ENCODE measurements around the gene TBC1D19. TPM values are rescaled to one million over a fixed set of nuclear protein-coding genes. Genes with fewer than 3 reads are reported as not detected.
"Not testable (repeated sequence)": the region's sequence is repeated elsewhere in the genome, so short reads cannot be mapped to it uniquely, and the experiment has no call there.

TBC1D19 gene
- total RNA-seq, 4 donors from 2014 or later = 4.3 to 78.4 (median 6.2) TPM

- H3K9me3 ChIP-seq = no peaks in the 10 kb centered on the region
- no peaks in the 10 kb centered on the region for H3K27me3 ChIP-seq
- H3K36me3 ChIP-seq = no peaks in the 10 kb centered on the region
- no peak for DNase-seq
- no peak overlapping the region for H3K27ac ChIP-seq
- H3K4me3 ChIP-seq = no peak overlapping the region
- peaks cover 0 to 4% (median under 1%) of the 10 kb centered on the region in 4 donors for H3K4me1 ChIP-seq
- TF ChIP-seq POLR2A (IDR thresholded peaks at IDR 0.05) = no peak
Observed at GRCh38 chr4:26589705-26590104, 5.8 kb downstream of the TBC1D19 start.

DNA sequence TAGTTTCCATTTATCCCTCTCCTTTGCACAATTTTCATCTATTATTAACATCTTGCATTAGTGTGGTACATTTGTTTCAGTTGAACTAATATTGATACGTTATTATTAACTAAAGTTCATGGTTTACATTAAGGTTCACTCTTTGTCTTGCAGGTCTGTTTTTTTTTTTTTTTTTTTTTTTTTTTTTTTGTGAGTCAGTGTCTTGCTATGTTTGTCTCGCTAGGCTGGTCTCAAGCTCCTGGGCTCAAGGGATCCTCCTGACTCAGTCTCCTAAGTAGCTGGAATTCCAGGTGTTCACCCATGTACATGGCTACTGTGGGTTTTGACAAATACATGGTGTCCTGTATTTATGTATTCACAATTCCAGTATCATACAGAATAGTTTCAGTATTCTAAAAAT, 6.8 kb downstream of the TBC1D19 start:
- Histone ChIP-seq H3K4me1 (no peaks in the 10 kb centered on the region), H3K9me3 (no peaks in the 10 kb centered on the region), H3K27ac (no peak overlapping the region), H3K4me3 (no peak overlapping the region), H3K27me3 (no peaks in the 10 kb centered on the region), H3K36me3 (no peaks in the 10 kb centered on the region)
- DNase-seq = no peak
- TF ChIP-seq POLR2A (IDR thresholded peaks at IDR 0.05) = no peak
- TF ChIP-seq, protein P1, sequence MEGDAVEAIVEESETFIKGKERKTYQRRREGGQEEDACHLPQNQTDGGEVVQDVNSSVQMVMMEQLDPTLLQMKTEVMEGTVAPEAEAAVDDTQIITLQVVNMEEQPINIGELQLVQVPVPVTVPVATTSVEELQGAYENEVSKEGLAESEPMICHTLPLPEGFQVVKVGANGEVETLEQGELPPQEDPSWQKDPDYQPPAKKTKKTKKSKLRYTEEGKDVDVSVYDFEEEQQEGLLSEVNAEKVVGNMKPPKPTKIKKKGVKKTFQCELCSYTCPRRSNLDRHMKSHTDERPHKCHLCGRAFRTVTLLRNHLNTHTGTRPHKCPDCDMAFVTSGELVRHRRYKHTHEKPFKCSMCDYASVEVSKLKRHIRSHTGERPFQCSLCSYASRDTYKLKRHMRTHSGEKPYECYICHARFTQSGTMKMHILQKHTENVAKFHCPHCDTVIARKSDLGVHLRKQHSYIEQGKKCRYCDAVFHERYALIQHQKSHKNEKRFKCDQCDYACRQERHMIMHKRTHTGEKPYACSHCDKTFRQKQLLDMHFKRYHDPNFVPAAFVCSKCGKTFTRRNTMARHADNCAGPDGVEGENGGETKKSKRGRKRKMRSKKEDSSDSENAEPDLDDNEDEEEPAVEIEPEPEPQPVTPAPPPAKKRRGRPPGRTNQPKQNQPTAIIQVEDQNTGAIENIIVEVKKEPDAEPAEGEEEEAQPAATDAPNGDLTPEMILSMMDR (IDR thresholded peaks at IDR 0.05) = no peak

DNA sequence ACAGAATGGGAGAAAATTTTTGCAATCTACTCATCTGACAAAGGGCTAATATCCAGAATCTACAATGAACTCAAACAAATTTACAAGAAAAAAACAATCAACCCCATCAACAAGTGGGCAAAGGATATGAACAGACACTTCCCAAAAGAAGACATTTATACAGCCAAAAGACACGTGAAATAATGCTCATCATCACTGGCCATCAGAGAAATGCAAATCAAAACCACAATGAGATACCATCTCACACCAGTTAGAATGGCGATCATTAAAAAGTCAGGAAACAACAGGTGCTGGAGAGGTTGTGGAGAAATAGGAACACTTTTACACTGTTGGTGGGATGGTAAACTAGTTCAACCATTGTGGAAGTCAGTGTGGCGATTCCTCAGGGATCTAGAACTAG, 9.7 kb downstream of the TBC1D19 start:
- H3K9me3 ChIP-seq, DNase-seq, H3K27ac ChIP-seq, H3K4me1 ChIP-seq, H3K4me3 ChIP-seq, H3K27me3 ChIP-seq, H3K36me3 ChIP-seq: not testable (repeated sequence)

DNA sequence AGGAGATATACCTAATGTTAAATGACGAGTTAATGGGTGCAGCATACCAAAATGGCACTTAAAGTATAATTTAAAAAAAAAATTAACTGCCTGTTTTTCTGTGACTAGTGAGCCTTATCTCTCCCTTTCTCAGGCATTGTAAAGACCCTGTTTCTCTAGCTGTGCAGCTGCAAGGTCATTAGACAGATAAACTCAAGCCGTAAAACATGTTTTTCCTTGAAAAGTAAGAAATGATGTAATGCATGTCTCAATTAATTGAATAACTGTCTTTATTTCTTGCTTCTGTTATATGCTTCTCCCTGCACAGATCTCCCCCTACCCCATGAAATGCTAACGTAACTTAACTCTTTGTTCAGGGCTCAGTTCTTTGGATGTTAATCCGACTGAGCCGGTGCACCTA, 10.5 kb downstream of the TBC1D19 start:
- no peak for TF ChIP-seq POLR2A (IDR thresholded peaks at IDR 0.05)
- TF ChIP-seq, protein P1 (IDR thresholded peaks at IDR 0.05) = no peak
- Histone ChIP-seq H3K4me3 (no peak overlapping the region), H3K4me1 (no peaks in the 10 kb centered on the region), H3K27me3 (no peaks in the 10 kb centered on the region), H3K27ac (no peak overlapping the region), H3K9me3 (no peaks in the 10 kb centered on the region), H3K36me3 (no peaks in the 10 kb centered on the region)
- no peak for DNase-seq

DNA sequence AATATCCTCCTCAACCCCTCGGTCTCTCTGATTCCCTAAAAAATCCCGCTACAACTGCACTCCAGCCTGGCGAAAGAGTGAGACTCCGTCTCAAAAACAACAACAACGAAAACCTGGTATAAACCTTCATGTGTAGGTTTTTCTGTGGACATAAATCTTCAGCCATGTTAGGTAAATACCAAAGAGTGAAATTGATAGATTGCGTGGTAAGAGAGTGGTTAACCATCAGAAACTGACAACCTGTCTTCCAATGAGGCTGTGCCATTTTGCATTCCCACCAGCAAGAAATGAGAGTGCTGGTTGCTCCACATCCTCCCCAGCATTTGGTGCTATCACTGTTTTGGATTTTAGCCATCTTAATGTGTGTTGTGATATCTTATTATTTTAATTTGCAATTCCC, 10.9 kb downstream of the TBC1D19 start:
- DNase-seq = no peak
- no peaks in the 10 kb centered on the region for H3K4me1 ChIP-seq
- TF ChIP-seq POLR2A (IDR thresholded peaks at IDR 0.05) = no peak
- TF ChIP-seq, protein P1 (IDR thresholded peaks at IDR 0.05) = no peak
- no peaks in the 10 kb centered on the region for H3K9me3 ChIP-seq
- no peaks in the 10 kb centered on the region for H3K36me3 ChIP-seq
- H3K27ac ChIP-seq = no peak overlapping the region
- H3K4me3 ChIP-seq = no peak overlapping the region
- no peaks in the 10 kb centered on the region for H3K27me3 ChIP-seq

DNA sequence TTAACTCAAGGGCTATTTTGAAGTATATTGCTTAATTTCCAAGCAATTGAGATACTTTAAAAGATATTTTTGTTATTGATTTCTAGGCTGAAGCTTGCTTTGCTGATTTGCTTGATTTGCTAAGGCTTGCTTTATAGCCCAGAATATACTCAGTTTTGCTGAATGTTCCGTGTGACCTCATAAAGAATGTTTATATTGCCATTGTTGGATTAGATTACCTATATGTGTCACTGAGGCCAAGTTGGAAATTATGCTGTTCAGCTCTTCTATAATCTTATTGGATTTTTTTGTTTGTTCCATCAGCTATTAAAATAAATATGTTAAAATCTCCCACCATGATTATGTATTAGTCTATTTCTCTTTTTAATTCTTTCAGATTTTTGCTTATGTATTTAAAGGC, 13.0 kb downstream of the TBC1D19 start:
- TF ChIP-seq POLR2A (IDR thresholded peaks at IDR 0.05) = no peak
- TF ChIP-seq, protein P1 (IDR thresholded peaks at IDR 0.05) = no peak

DNA sequence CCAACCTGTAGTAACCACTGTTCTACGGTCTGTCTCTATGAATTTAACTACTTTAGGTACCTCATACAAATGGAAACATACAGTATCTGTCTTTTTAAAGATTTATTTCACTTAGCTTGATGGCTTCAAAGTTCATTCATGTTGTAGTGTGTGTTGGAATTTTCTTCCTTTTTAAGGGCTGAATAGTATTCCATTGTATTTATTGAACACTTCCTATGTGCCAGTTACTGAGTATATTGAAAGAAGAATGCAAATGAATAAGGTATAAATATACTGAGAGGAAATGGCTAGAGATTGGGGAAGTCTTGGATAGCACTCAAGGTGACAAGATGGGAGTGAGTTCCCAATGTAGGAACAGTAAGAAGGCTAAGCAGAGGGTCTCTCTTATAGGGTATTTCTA, 17.3 kb downstream of the TBC1D19 start:
- no peaks in the 10 kb centered on the region for H3K27me3 ChIP-seq
- no peak overlapping the region for H3K27ac ChIP-seq
- TF ChIP-seq POLR2A (IDR thresholded peaks at IDR 0.05) = no peak
- TF ChIP-seq, protein P1 (IDR thresholded peaks at IDR 0.05) = no peak
- H3K36me3 ChIP-seq = no peaks in the 10 kb centered on the region
- no peaks in the 10 kb centered on the region for H3K9me3 ChIP-seq
- H3K4me3 ChIP-seq = no peak overlapping the region
- H3K4me1 ChIP-seq = no peaks in the 10 kb centered on the region
- DNase-seq = no peak

More for the DNA sequence above, 13.0 kb downstream of the TBC1D19 start:
- Histone ChIP-seq H3K27me3 (no peaks in the 10 kb centered on the region), H3K4me3 (no peak overlapping the region), H3K9me3 (no peaks in the 10 kb centered on the region), H3K36me3 (no peaks in the 10 kb centered on the region), H3K27ac (no peak overlapping the region), H3K4me1 (no peaks in the 10 kb centered on the region)
- DNase-seq = no peak
